ENCODE measurements around the gene RCC1.

GRCh38 chr1:28512058-28512611, 6.3 kb downstream of the RCC1 start:
- TF ChIP-seq CTCF (IDR thresholded peaks at IDR 0.05; ENCODE audit: low read length) (no peak), EZH2phosphoT487 (IDR thresholded peaks at IDR 0.05; ENCODE audit: low read length) (no peak), EZH2 (optimal IDR thresholded peaks at IDR 0.05; ENCODE audit: low read depth, low read length) (no peak)

Measured in MM.1S (cell line).